ENCODE data around the gene ULK4.
"Not testable (repeated sequence)": the region's sequence is repeated elsewhere in the genome, so short reads cannot be mapped to it uniquely, and the experiment has no call there.

Gene ULK4

DNA sequence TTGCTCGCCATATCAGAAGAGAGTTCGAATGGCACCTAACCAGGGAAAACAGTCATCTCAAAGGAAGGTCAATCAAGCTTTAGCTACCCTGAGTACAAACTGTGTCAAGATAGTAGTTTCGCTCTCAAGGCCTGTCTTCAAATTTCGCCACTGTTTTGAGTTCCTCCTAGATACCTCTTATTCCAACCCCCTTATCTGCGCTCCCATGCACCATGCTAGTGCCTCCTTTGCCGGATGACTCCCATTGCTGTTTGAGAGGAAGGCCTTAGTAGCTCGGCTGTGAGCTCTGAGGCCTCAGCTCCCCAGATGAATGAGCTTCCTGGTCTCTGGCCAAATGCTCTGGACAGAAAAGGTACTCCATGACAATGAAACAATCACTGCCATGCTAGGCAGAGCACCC lies 256.0 kb downstream of the ULK4 start:
- H3K4me3 ChIP-seq (ENCODE audit: low read depth, low read length), result no peak overlapping the region
- TF ChIP-seq CTCF (IDR thresholded peaks at IDR 0.05; ENCODE audit: borderline replicate concordance, insufficient read depth, low read depth, low read length), result no peak

GRCh38 chr3:41701191-41701698 lies 260.7 kb downstream of the ULK4 start:
- H3K4me3 ChIP-seq (ENCODE audit: low read depth, low read length), result no peak overlapping the region
- TF ChIP-seq CTCF (IDR thresholded peaks at IDR 0.05; ENCODE audit: borderline replicate concordance, insufficient read depth, low read depth, low read length), result no peak

GRCh38 chr3:41700155-41700554 lies 261.7 kb downstream of the ULK4 start:
- H3K4me3 ChIP-seq (ENCODE audit: low read depth, low read length), result no peak overlapping the region
- TF ChIP-seq CTCF (IDR thresholded peaks at IDR 0.05; ENCODE audit: borderline replicate concordance, insufficient read depth, low read depth, low read length), result no peak

DNA sequence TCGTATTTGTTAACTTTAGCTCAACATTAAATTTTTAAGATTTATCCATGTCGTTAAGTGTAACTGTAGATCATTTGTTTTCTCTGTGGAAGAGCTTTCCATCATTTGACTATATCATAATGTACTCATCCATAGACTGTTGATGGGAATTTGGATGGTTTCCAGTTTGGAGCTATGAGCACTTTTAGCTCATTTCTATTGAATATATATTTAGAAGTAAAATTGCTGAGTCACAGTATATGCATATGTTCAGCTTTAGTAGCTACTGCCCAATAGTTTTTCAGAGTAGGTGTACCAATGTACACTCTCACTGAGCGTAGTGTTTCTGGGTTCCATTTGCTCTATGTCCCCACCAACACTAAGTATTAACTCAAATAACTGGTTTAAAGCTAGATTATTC lies 263.0 kb downstream of the ULK4 start:
- TF ChIP-seq CTCF (IDR thresholded peaks at IDR 0.05; ENCODE audit: borderline replicate concordance, insufficient read depth, low read depth, low read length), result no peak
- H3K4me3 ChIP-seq (ENCODE audit: low read depth, low read length), result no peak overlapping the region

DNA sequence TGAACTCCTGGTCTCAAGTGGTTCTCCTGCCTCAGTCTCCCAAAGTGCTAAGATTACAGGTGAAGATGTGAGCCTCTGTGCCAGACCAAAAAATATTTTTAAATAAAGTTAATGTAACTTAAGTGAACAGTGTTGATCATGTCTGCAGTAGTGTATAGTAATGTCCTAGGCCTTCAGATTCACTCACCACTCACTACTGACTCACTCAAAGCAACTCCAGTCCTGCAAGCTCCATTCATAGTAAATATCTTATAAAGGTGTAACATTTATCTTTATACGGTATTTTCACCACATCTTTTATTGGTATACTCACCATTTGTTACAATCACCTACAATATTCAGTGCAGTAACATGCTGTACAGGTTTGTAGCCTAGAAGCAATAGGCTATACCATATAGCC lies 264.2 kb downstream of the ULK4 start:
- H3K4me3 ChIP-seq (ENCODE audit: low read depth, low read length), result no peak overlapping the region
- TF ChIP-seq CTCF (IDR thresholded peaks at IDR 0.05; ENCODE audit: borderline replicate concordance, insufficient read depth, low read depth, low read length), result no peak

DNA sequence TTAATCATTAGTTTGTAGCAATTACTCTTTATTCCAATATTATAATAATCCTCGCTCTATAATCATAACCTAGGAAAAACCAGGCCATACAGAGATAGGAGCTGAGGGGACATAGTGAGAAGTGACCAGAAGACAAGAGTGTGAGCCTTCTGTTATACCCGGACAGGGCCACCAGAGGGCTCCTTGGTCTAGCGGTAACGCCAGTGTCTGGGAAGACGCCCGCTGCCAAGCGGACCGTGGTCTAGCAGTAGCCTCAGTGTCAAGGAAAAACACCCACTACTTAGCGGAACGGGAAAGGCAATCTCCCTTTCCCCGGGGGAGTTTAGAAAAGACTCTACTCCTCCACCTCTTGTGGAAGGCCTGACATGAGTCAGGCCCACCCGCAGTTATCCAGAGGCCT lies 266.1 kb downstream of the ULK4 start:
- not testable (repeated sequence) for H3K4me3 ChIP-seq (ENCODE audit: low read depth, low read length)

GRCh38 chr3:41693799-41694198 lies 268.1 kb downstream of the ULK4 start:
- no peak for TF ChIP-seq CTCF (IDR thresholded peaks at IDR 0.05; ENCODE audit: borderline replicate concordance, insufficient read depth, low read depth, low read length)
- no peak overlapping the region for H3K4me3 ChIP-seq (ENCODE audit: low read depth, low read length)
